CD4-positive, alpha-beta T cell (primary cell): ENCODE measurements around the gene ATXN1. TPM values are rescaled to one million over a fixed set of nuclear protein-coding genes. Genes with fewer than 3 reads are reported as not detected.

Experiments used
- ATAC-seq: fragments of 200-7000 bp; cut with Tn5 transposase; one replicate; pipeline ENCODE4 v1.10.0; 2022; ENCODE audit warnings: mild to moderate bottlenecking; ENCODE audit not compliant: poor library complexity
- CTCF ChIA-PET: fragments of 350-600 bp; sonication (Branson Sonifier 250); formaldehyde crosslinking; loops from one replicate; lab custom pipeline; 2021; ENCODE audit warnings: antibody characterized with exemption, inconsistent platforms; lab: Charles Lee
- POLR2A ChIA-PET: fragments of 350-600 bp; sonication (Branson Sonifier 250); formaldehyde crosslinking; loops from one replicate; lab custom pipeline; 2021; ENCODE audit warnings: antibody characterized with exemption, inconsistent platforms; lab: Charles Lee
- DNase-seq, 14 experiments: peaks; one replicate each; pipeline ENCODE4 v3.0.0-alpha.2; 2013 to 2020; ENCODE audit warnings: mixed read lengths in 2 of 14
- H3K27ac ChIP-seq, 2 donors: one replicate each; pipeline versions ENCODE4 v1.5.1 to v1.7.0; 2013; ENCODE audit warnings: low read length in 2 of 2, low read depth in 1 of 2, mild to moderate bottlenecking in 1 of 2
- H3K27me3 ChIP-seq, 2 experiments: 1 replicate in 1 of 2; 2 replicates in 1 of 2; pipeline versions ENCODE4 v1.6.1 to v1.7.0; 2013; ENCODE audit warnings: low read length in 2 of 2, control low read depth in 1 of 2, mild to moderate bottlenecking in 1 of 2, moderate library complexity in 1 of 2; ENCODE audit not compliant: insufficient read depth in 2 of 2, control insufficient read depth in 1 of 2
- H3K36me3 ChIP-seq: one replicate; pipeline ENCODE4 v1.6.1; 2013; ENCODE audit warnings: low read length, control low read depth; ENCODE audit not compliant: insufficient read depth
- H3K4me1 ChIP-seq: one replicate; pipeline ENCODE4 v1.6.1; 2013; ENCODE audit warnings: low read length, control low read depth; ENCODE audit not compliant: insufficient read depth
- H3K4me3 ChIP-seq: one replicate; pipeline ENCODE4 v1.5.1; 2013; ENCODE audit warnings: mild to moderate bottlenecking, low read length, moderate library complexity
- H3K9me3 ChIP-seq, 2 experiments: 1 replicate in 1 of 2; 2 replicates in 1 of 2; pipeline versions ENCODE4 v1.6.1 to v1.7.0; 2013; ENCODE audit warnings: low read length in 2 of 2, mild to moderate bottlenecking in 2 of 2, control low read depth in 1 of 2, moderate library complexity in 1 of 2; ENCODE audit not compliant: control insufficient read depth in 1 of 2, insufficient read depth in 1 of 2
- H3K27ac Mint-ChIP-seq: one replicate; pipeline ENCODE4 v1.8.0; 2020; ENCODE audit warnings: mixed read lengths
- H3K27me3 Mint-ChIP-seq: one replicate; pipeline ENCODE4 v1.8.0; 2021; ENCODE audit warnings: mixed read lengths
- H3K36me3 Mint-ChIP-seq: one replicate; pipeline ENCODE4 v1.8.0; 2021; ENCODE audit warnings: low read depth, mixed read lengths
- H3K4me1 Mint-ChIP-seq: one replicate; pipeline ENCODE4 v1.8.0; 2021; ENCODE audit warnings: low read depth, mixed read lengths
- H3K4me3 Mint-ChIP-seq: one replicate; pipeline ENCODE4 v1.8.0; 2020; ENCODE audit warnings: mild to moderate bottlenecking, mixed read lengths
- H3K9me3 Mint-ChIP-seq: one replicate; pipeline ENCODE4 v1.8.0; 2020; ENCODE audit warnings: mixed read lengths
- CTCF ChIP-seq: fragments of 200-600 bp; IDR thresholded peaks from one replicate; pipeline ENCODE4 v1.8.0; 2022; ENCODE audit warnings: antibody characterized with exemption, mild to moderate bottlenecking
- intact Hi-C, 2 experiments: fragments of 100-400 bp; cut with DNase I in 1 of 2; cut with micrococcal nuclease in 1 of 2; formaldehyde crosslinking; loops; one replicate each; pipeline versions ENCODE4 v1.15.1 to v1.9.0; 2023 to 2025; cut with DNase I, micrococcal nuclease
- total RNA-seq, 174 experiments: library from RNA in 2 of 174; stranded (reverse) in 2 of 174; gene quantifications; one replicate each; pipeline ENCODE4 v1.2.3 and lab custom pipeline; 2021 to 2026

Gene ATXN1
- total RNA-seq, 2 experiments from 2014 or later: 74.2 to 76.7 TPM

DNA sequence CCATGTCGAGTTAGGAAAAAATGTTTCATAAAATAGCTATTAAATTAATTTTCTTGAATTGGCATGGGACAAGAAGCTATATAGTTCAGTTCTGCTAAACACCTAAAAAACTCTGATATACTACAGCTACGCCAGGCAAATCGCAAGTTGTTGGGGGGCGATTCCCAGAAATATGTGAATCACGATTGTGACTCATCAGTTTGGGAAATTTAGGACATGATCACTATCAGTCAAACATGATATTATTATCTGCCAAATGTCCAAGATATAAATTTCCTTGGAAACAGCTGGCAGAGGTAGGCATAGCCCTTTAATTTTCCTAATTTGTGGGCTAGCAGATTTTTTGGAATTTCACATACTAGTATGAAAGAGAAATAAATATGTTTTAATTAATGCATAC lies 123.6 kb downstream of the ATXN1 start:
- POLR2A ChIA-PET: interaction anchor here (1.2 kb wide), 1 partner anchor 124 kb away, joined by 3 read pairs; no protein-coding TSS in a partner anchor
- H3K4me1 ChIP-seq: peaks cover 13% of the 10 kb centered on the region
- Mint-ChIP-seq H3K4me1 (peaks cover 18% of the 10 kb centered on the region), H3K27ac (no peak overlapping the region), H3K27me3 (no peaks in the 10 kb centered on the region), H3K4me3 (no peak overlapping the region), H3K36me3 (peaks cover 32% of the 10 kb centered on the region), H3K9me3 (no peaks in the 10 kb centered on the region)
- TF ChIP-seq CTCF: no peak
- no peaks in the 10 kb centered on the region for H3K36me3 ChIP-seq
- no peak overlapping the region for H3K4me3 ChIP-seq
- intact Hi-C loops: no loop called here
- peaks cover 0 to 6% of the 10 kb centered on the region in 2 experiments for H3K9me3 ChIP-seq
- CTCF ChIA-PET: interaction anchor here (0.6 kb wide), 1 partner anchor 1655 kb away, joined by 5 read pairs; no protein-coding TSS in a partner anchor
- H3K27ac ChIP-seq: no peak overlapping the region
- no peaks in the 10 kb centered on the region for H3K27me3 ChIP-seq
- ATAC-seq: no peak
- no peak for DNase-seq

DNA sequence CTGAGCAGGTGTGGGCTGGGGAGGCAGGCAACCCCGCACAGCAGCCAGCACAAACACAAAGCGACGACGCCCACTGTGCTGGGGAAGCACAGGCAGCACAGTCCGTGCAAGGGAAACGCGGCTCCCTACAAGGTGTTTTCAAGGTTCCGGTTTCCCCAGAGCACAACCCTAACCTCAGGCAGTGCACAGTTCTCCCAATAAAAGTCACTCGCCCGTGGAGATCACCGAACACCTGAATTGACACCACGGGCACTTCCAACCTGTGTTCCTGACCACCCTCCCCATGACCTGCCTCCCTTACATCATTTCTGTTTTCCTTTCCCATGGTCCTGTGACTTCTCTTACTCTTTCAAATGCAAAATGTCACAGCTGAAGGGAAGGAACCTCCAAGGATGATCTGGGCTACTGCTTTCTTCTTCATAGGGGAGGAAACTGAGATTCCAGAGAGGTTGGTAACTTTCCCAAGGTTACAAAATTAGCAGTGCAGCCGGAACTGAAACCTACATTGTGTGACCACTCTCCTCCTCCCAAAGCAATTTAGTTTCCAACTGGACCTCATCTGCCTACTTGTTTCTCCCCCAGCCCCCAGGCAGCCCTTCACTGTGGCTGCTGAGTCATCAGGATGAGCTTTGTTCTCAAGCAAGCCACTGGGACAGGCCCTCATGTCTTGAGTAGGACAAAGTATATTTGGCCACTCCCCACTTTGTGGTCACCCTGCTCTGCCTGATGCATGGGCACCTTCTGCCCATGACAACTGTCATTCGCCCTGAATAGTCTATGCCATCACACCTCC lies 125.3 kb downstream of the ATXN1 start:
- Histone ChIP-seq H3K27ac (no peak overlapping the region), H3K27me3 (no peaks in the 10 kb centered on the region), H3K9me3 (peaks cover 0 to 6% of the 10 kb centered on the region in 2 experiments), H3K4me3 (no peak overlapping the region), H3K36me3 (no peaks in the 10 kb centered on the region), H3K4me1 (peaks cover 13% of the 10 kb centered on the region)
- ChIA-PET CTCF (interaction anchor here (1.1 kb wide), 1 partner anchor 28 kb away, joined by 3 read pairs; no protein-coding TSS in a partner anchor), POLR2A (no interaction called here)
- Mint-ChIP-seq H3K27me3 (no peaks in the 10 kb centered on the region), H3K9me3 (no peaks in the 10 kb centered on the region), H3K27ac (peak overlapping the region; percentile 28), H3K4me1 (peaks cover 18% of the 10 kb centered on the region), H3K4me3 (no peak overlapping the region), H3K36me3 (peaks cover 22% of the 10 kb centered on the region)
- DNase-seq: peak in 2 of 14 experiments; percentile 16 to 39
- no peak for ATAC-seq
- no peak for TF ChIP-seq CTCF
- intact Hi-C loops: no loop called here

- Mint-ChIP-seq H3K9me3 (no peaks in the 10 kb centered on the region), H3K4me1 (peaks cover 18% of the 10 kb centered on the region), H3K27ac (peak overlapping the region; percentile 28), H3K36me3 (peaks cover 22% of the 10 kb centered on the region), H3K27me3 (no peaks in the 10 kb centered on the region), H3K4me3 (no peak overlapping the region)
- no peak for ATAC-seq
- Histone ChIP-seq H3K9me3 (peaks cover 0 to 6% of the 10 kb centered on the region in 2 experiments), H3K27me3 (no peaks in the 10 kb centered on the region), H3K27ac (no peak overlapping the region), H3K36me3 (no peaks in the 10 kb centered on the region), H3K4me1 (peaks cover 13% of the 10 kb centered on the region), H3K4me3 (no peak overlapping the region)
- ChIA-PET POLR2A (no interaction called here), CTCF (interaction anchor here (1.1 kb wide), 1 partner anchor 29 kb away, joined by 3 read pairs; no protein-coding TSS in a partner anchor)
- no peak for TF ChIP-seq CTCF
- DNase-seq: no peak
- intact Hi-C loops: no loop called here
Measured at GRCh38 chr6:16635291-16635809, 125.9 kb downstream of the ATXN1 start.
